HEK293 (cell line): ENCODE data around the gene LBHD2.
A peak's percentile ranks its signal among the peaks of the same experiment; 100 is the strongest.

Experiments used
- CTCF ChIA-PET: fragments of 350-600 bp; formaldehyde crosslinking; extraction: SDS; loops from one replicate; lab custom pipeline; 2021; ENCODE audit warnings: antibody characterized with exemption; lab: Yijun Ruan, JAX
- POLR2A ChIA-PET: fragments of 300-600 bp; formaldehyde crosslinking; extraction: SDS; loops from one replicate; lab custom pipeline; 2020; ENCODE audit warnings: antibody characterized with exemption, inconsistent platforms; lab: Yijun Ruan, JAX
- H3K27ac ChIP-seq: fragments of 200-500 bp; sonication (Bioruptor generic); 2 replicates; pipeline ENCODE4 v1.5.1; 2014; ENCODE audit warnings: low read depth, low read length, control low read depth, inconsistent platforms; ENCODE audit errors: extremely low read depth
- H3K36me3 ChIP-seq, 2 experiments: fragments of 200-500 bp in 1 of 2; sonication (Bioruptor generic) in 1 of 2; 1 replicate in 1 of 2; 2 replicates in 1 of 2; pipeline ENCODE4 v1.5.1; 2014 to 2017; ENCODE audit warnings: inconsistent platforms in 2 of 2, low read length in 2 of 2; ENCODE audit not compliant: control insufficient read depth in 2 of 2, insufficient read depth in 1 of 2
- H3K4me1 ChIP-seq: fragments of 200-500 bp; sonication (Bioruptor generic); 2 replicates; pipeline ENCODE4 v1.5.1; 2014; ENCODE audit warnings: mild to moderate bottlenecking, low read length, inconsistent platforms; ENCODE audit not compliant: control insufficient read depth, insufficient read depth
- H3K4me3 ChIP-seq: 2 replicates; pipeline ENCODE4 v1.5.1; 2011; ENCODE audit warnings: low read depth, mild to moderate bottlenecking, control low read depth, low read length, moderate library complexity
- H3K9me3 ChIP-seq: fragments of 200-500 bp; sonication (Bioruptor generic); 2 replicates; pipeline ENCODE4 v1.5.1; 2014; ENCODE audit warnings: low read depth, low read length, inconsistent platforms; ENCODE audit not compliant: control insufficient read depth, insufficient read depth
- GLIS1 ChIP-seq: fragments of 450-650 bp; formaldehyde crosslinking; IDR thresholded peaks from 2 replicates; pipeline ENCODE4 v1.5.1; 2016; ENCODE audit warnings: missing biosample characterization, missing genetic modification characterization
- HOXC10 ChIP-seq: sonication (generic); formaldehyde crosslinking; IDR thresholded peaks from 2 replicates; pipeline ENCODE4 v1.8.1; 2023; ENCODE audit warnings: mild to moderate bottlenecking, missing genetic modification reagents
- PBX3 ChIP-seq: sonication (generic); formaldehyde crosslinking; IDR thresholded peaks from 2 replicates; pipeline ENCODE4 v1.8.1; 2022; ENCODE audit warnings: mild to moderate bottlenecking, moderate library complexity, missing genetic modification reagents
- SALL2 ChIP-seq: fragments of 450-650 bp; formaldehyde crosslinking; IDR thresholded peaks from 2 replicates; pipeline ENCODE4 v1.5.0; 2017; ENCODE audit warnings: missing biosample characterization, mild to moderate bottlenecking, missing genetic modification characterization, borderline replicate concordance
- SCRT1 ChIP-seq: fragments of 450-650 bp; formaldehyde crosslinking; IDR thresholded peaks from 2 replicates; pipeline ENCODE4 v1.5.1; 2016; ENCODE audit warnings: missing biosample characterization, missing genetic modification characterization, borderline replicate concordance
- SCRT2 ChIP-seq: fragments of 450-650 bp; formaldehyde crosslinking; IDR thresholded peaks from 2 replicates; pipeline ENCODE4 v1.5.1; 2016; ENCODE audit warnings: missing biosample characterization, missing genetic modification characterization
- ZBTB26 ChIP-seq: fragments of 450-650 bp; formaldehyde crosslinking; optimal IDR thresholded peaks from 2 replicates; pipeline ENCODE3; 2016; ENCODE audit warnings: missing biosample characterization, mild to moderate bottlenecking, missing genetic modification characterization
- ZBTB44 ChIP-seq: fragments of 450-650 bp; IDR thresholded peaks from 2 replicates; pipeline ENCODE4 v1.5.1; 2018; ENCODE audit warnings: missing biosample characterization, mild to moderate bottlenecking, missing genetic modification characterization
- ZBTB49 ChIP-seq: fragments of 450-650 bp; formaldehyde crosslinking; IDR thresholded peaks from 2 replicates; pipeline ENCODE4 v1.5.1; 2016; ENCODE audit warnings: missing biosample characterization, missing genetic modification characterization, low read depth
- ZFHX2 ChIP-seq: fragments of 450-650 bp; formaldehyde crosslinking; conservative IDR thresholded peaks from 2 replicates; pipeline ENCODE4 v1.5.1; 2016; ENCODE audit warnings: missing biosample characterization, missing genetic modification characterization
- ZFP41 ChIP-seq: fragments of 450-650 bp; formaldehyde crosslinking; IDR thresholded peaks from 2 replicates; pipeline ENCODE4 v1.5.1; 2016; ENCODE audit warnings: missing biosample characterization, missing genetic modification characterization, borderline replicate concordance
- ZNF18 ChIP-seq: fragments of 450-650 bp; formaldehyde crosslinking; IDR thresholded peaks from 2 replicates; pipeline ENCODE4 v1.5.1; 2016; ENCODE audit warnings: missing biosample characterization, missing genetic modification characterization
- ZNF214 ChIP-seq: fragments of 450-650 bp; formaldehyde crosslinking; IDR thresholded peaks from 2 replicates; pipeline ENCODE4 v1.5.1; 2017; ENCODE audit warnings: missing biosample characterization, mild to moderate bottlenecking, missing genetic modification characterization, borderline replicate concordance
- ZNF518A ChIP-seq: fragments of 450-650 bp; formaldehyde crosslinking; conservative IDR thresholded peaks from 2 replicates; pipeline ENCODE4 v1.5.1; 2016; ENCODE audit warnings: low read depth, missing biosample characterization, missing genetic modification characterization
- ZNF707 ChIP-seq: fragments of 450-650 bp; formaldehyde crosslinking; IDR thresholded peaks from 2 replicates; pipeline ENCODE4 v1.5.1; 2016; ENCODE audit warnings: missing biosample characterization, missing genetic modification characterization

The LBHD2 gene

GRCh38 chr14:103132381-103133209 lies 48.6 kb downstream of the LBHD2 start (continued):
- TF ChIP-seq ZNF518A (tag by site-specific recombination), result no peak
- TF ChIP-seq ZNF214 (tag by site-specific recombination), result no peak
- no peak for TF ChIP-seq ZNF18 (tag by site-specific recombination)
- TF ChIP-seq ZFHX2 (tag by site-specific recombination), result no peak

GRCh38 chr14:103133210-103134140 lies 49.5 kb downstream of the LBHD2 start:
- Histone ChIP-seq H3K27ac (no peak overlapping the region), H3K9me3 (no peaks in the 10 kb centered on the region), H3K4me1 (peaks cover 8% of the 10 kb centered on the region; the same call in 1 of the 2 replicates), H3K36me3 (peaks cover 0 to 24% of the 10 kb centered on the region in 2 experiments; a peak in 1 of 3 replicates), H3K4me3 (no peak overlapping the region)
- POLR2A ChIA-PET, result interaction anchor here (0.5 kb wide), 1 partner anchor 128 kb away, joined by 3 read pairs; no protein-coding TSS in a partner anchor
- no peak for TF ChIP-seq SCRT1 (tag by site-specific recombination)
- TF ChIP-seq PBX3 (CRISPR knock-in tag), result no peak
- no peak for TF ChIP-seq ZFP41
- TF ChIP-seq SALL2 (tag by site-specific recombination), result no peak
- no peak for TF ChIP-seq HOXC10 (CRISPR knock-in tag)
- TF ChIP-seq ZBTB26 (tag by site-specific recombination), result peak; percentile 1
- peak; percentile 95 for TF ChIP-seq GLIS1
- no peak for TF ChIP-seq ZBTB44 (tag by site-specific recombination)
- TF ChIP-seq ZBTB49 (tag by site-specific recombination), result no peak
- no peak for TF ChIP-seq SCRT2 (tag by site-specific recombination)
- no peak for TF ChIP-seq ZNF707
- CTCF ChIA-PET, result interaction anchor here (0.6 to 1.6 kb wide), 2 partner anchors 28 to 163 kb away, joined by 5 to 6 read pairs; no protein-coding TSS in a partner anchor
